NCI-H226 (cell line): ENCODE measurements around the gene ARID1B.
"Not testable (repeated sequence)": the region's sequence is repeated elsewhere in the genome, so short reads cannot be mapped to it uniquely, and the experiment has no call there.

Source experiments
- DNase-seq: peaks from one replicate; pipeline ENCODE4 v3.0.0-alpha.2; 2015

Gene ARID1B

GRCh38 chr6:156972145-156972544 is 195.0 kb downstream of the ARID1B start:
- DNase-seq: no peak

DNA sequence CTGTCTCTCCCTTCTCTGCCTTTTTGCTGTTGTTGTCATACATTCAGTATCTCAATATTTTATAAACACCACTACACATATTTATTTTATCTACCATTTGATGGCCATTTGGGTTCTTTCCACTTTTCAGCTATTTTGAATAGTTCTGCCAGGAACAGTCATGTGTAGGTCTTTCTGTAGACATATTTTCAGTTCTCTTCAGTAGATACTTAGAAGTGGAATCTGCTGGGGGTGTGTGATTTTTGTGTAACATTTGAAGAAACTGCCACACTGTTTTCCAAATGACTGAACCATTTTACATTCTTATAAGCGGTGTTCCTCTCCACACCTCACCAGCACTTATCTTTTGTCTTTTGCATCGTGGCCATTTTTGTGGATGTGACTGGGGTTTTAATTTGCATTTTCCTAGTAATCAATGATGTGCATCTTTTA is 197.7 kb downstream of the ARID1B start:
- no peak for DNase-seq

DNA sequence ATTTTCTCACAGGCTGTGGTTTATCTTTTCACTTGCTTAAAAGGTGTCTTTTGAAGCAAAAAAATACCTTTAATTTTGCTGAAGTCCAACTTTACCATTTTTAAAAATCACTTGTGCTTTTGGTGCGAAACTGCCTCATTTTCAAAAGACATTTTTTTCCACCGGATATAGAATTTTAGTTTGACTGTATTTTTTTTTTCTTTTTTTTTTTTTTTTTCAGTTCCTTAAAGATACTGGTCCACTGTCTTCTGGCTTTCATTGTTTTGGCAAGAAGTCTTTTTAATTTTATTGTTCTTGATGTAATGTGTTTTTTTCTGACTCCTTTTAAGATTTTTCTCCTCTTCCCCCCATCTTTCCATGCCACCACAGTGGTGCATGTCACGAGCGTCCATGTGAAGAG is 198.2 kb downstream of the ARID1B start:
- no peak for DNase-seq

DNA sequence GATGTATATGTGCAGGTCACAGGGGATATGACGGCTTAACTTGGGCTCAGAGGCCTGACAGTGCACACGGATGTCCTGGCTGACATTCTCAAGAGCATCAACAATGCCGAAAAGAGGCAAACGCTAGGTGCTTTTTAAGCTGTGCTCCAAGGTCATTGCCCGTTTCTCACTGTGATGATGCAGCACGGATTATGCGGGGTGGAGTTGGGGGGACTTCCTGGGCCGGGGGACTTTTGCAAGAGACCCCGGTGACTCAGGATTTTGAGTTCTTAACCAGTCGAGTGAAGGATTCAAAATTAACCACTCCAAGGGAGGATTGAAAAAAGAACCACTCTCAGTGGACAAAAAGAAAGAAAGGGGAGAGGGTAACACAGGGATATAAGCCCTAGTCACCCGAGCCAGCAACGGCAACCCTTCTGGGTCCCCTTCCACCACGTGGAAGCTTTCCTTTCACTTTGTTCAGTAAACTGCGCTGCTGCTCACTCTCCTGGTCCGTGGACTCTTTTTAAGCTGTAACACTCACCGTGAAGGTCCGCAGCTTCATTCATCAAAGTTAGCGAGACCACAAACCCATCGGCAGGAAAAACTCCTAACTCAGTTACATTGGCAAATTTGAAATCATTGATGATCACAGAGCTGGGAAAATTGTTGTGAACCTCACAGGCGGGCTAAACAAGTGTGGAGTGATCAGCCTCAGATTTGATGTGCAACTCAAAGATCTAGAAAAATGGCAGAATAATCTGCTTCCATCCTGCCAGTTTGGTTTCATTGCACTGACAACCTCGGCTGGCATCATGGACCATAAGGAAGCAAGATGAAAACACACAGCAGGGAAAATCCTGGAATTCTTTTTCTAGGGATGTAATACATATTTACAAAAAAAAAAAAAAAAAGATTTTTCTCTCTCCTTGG is 199.3 kb downstream of the ARID1B start:
- DNase-seq: no peak

DNA sequence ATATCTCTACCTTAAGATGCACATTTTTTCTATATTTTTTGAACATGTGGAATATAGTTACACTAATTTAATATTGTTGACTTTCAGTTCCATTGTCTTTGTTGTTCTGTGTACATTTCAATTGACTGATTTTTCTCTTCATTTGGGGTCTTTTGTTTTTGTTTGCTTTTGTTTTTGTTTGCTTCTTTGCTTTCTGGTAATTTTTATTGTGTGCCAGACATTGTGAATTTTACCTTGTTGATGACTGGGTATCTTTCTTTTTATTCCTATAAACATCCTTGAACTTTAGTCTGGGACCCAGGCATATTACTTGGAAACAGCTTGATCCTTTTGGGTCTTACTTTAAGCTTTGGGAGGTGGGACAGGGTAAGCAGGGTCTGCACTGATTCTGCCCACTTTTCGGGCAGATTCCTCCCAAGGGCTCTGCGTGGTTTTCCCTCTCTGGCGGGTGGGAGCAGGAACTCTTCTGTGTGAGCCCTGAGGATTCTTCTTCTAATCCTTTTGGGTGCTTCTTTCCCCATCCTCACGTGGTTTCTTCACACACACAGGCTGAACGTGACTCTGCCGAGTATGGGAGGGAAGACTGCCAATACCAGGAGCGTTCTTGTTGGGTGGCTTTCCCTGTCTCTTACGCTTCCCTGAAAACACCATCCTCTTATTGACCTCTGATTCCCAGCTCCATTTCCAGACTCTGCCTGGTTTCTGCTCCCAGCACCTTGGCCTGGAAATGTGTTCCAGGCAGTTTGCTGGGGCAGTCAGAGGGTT is 200.5 kb downstream of the ARID1B start:
- DNase-seq: no peak

- no peak for DNase-seq
These were observed 201.8 kb downstream of the ARID1B start for GRCh38 chr6:156978948-156979347.

DNA sequence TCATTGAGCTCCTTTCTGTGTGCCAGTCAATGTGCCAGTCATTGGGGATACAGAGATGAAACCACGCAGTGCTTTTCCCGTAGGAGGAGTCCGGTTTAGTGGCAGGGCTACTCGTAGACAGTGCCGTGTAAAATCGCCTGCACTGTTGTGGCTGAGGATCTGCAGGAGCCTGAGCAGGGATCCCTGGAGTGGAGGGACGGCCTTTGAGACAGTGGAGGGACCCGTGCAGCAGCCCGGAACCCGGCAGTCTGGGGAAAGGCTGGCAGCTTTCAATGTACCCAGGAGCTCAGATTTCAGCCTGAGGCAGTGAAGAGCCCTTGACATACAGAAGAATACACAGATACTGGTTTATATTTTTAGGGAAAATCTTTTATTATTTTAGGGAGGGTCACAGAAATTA is 203.3 kb downstream of the ARID1B start:
- DNase-seq: no peak

DNA sequence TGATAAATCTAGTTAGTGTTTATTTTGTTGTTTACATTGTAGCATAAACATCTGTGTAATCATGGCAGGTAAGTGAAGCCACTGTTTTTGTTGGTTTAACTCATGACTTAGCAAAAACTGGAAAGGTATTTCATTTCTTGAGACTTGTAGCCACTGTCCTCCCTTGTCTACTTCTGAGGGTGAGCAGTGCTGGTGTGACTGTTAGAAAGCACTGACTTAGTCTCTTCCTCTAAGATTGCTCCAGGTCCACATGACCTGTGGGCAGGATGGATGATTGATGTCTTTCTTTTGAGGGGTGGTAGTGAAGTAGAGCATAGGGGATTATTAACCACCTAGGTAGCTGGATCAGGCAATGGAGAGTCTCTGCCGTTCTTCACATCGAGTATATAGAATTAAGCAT is 203.8 kb downstream of the ARID1B start:
- no peak for DNase-seq

- no peak for DNase-seq
These were observed 205.0 kb downstream of the ARID1B start for GRCh38 chr6:156982168-156982567.

DNA sequence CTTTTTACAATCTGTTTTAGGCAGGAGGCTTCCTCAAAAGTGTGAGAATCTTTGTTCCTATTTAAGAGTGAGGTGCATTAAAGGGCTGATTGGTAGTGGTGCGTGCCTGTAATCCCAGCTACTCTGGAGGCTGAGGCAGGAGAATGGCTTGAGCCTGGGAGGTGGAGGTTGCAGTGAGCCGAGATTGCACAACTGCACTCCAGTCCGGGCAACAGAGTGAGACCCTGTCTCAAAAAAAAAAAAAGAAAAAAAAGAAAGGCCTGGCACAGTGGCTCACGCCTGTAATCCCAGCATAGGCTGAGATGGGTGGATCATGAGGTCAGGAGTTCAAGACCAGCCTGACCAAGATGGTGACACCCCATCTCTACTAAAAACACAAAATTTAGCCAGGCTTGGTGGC is 205.7 kb downstream of the ARID1B start:
- not testable (repeated sequence) for DNase-seq

- peak; percentile 22 for DNase-seq
These were observed 207.1 kb downstream of the ARID1B start for GRCh38 chr6:156984178-156984738.

GRCh38 chr6:156985309-156985708 is 208.1 kb downstream of the ARID1B start:
- DNase-seq: no peak

DNA sequence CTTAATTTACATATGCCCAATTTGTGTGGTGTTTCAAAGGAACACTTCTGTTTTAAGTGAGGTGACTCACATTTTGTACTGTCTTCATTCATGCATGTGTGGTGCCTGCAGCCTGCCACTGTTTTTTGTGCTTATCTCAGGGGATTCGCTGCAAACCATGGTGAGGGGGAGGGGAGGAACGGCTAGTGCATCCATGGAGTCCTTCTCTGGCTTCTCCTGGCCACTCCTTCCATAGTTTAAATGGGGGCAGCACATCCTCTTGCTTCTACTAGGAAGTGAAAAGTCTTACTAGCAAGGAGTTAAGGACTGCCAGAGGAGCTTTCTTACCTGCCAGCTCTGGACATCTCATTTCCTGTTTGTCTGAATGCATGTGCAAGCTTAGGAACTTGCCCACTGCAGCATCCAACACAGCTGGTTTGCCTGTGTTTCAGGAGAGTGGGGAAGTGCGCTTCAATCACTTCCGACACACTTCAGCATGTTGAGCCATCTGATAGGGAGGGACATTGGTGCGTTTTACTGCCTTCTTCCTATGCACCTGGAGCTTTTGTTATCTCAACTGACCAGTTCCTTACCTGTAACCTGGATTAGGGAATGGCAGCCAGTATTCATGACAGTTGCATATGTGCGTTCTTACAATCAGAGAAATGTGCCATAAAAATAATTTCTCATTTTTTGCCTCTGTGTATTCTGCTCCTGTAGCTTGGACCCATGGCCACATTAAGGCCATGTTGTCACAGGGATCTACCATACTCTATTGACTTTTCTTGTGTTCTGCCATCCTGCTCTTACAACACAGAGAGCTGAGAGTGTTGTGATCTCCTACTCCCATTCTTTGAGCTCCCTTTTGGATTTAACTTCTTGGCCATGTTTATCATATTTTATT is 211.3 kb downstream of the ARID1B start:
- no peak for DNase-seq

DNA sequence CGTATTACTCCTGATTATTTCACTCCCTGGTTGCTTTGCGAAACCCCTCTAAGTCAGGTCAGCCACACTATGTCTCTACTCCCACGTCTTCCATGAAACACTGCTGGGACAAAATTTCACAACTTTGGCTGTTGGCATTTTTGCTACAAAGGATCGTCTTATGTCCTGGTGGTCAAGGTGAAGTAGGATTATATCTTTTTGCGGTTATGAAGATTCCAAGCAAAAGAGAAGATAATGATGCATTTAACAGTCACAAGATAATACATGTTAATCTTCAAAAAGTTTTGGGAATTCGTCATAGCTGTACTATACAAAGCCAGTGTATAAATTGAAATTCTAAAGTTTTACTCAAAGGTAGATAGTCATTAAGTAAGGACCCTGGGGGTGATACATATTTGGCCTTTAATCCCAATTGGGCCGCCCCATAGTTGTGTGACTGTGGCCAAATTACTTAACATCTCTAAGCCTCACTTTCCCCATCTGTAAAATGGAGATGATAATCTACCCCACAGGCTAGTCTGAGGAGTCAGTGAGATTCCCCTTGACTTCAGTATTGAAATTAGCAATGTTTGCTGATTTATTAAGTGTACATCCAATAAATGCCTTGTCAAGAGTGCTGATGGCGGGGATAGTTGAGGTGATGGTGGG is 212.1 kb downstream of the ARID1B start:
- no peak for DNase-seq

GRCh38 chr6:156992020-156992804 is 215.0 kb downstream of the ARID1B start:
- no peak for DNase-seq

GRCh38 chr6:156993713-156994112 is 216.5 kb downstream of the ARID1B start:
- DNase-seq: no peak

GRCh38 chr6:156994215-156995076 is 217.3 kb downstream of the ARID1B start:
- DNase-seq: no peak

- DNase-seq: no peak
These were observed 218.3 kb downstream of the ARID1B start for GRCh38 chr6:156995502-156995901.

DNA sequence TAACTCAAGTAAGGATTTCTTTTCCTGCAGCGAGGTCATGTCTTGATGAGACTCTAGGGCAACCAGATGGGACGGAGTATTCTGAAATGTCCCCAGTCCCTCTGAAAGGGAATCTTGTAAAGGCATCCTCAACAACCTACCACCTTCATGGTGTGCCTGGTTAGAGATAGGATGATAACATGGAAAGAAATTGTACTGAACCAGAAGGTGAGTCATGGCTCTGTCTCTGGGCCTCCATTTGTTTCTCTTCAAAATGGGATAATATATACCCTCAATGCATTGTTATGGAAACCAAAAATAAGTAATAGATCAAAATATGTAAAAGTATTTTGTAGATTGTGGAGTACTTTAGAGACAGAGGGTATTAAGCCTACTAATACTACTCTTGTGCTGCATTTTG is 219.1 kb downstream of the ARID1B start:
- DNase-seq: no peak

- DNase-seq: no peak
These were observed 221.7 kb downstream of the ARID1B start for GRCh38 chr6:156998794-156999330.
